ENCODE results near the gene CREB5. TPM values are rescaled to one million over a fixed set of nuclear protein-coding genes. Genes with fewer than 3 reads are reported as not detected.

The CREB5 gene
- polyA plus RNA-seq, 1 donor from 2014 or later, result 3.7 TPM

- Histone ChIP-seq H3K9me3 (ENCODE audit: low read length) (no peaks in the 10 kb centered on the region), H4K20me1 (ENCODE audit: insufficient read depth) (no peaks in the 10 kb centered on the region), H3K9ac (ENCODE audit: low read length) (no peak overlapping the region), H3K4me2 (ENCODE audit: low read length) (no peak overlapping the region), H3K27ac (ENCODE audit: low read length) (no peak overlapping the region), H3K27me3 (ENCODE audit: insufficient read depth, low read depth, low read length) (no peaks in the 10 kb centered on the region), H3F3A (ENCODE audit: insufficient read depth, low read length, poor library complexity, severe bottlenecking) (no peaks in the 10 kb centered on the region), H3K9me2 (ENCODE audit: insufficient read depth, low read length) (no peaks in the 10 kb centered on the region), H3K79me2 (replicated peaks; ENCODE audit: insufficient read depth, low read length) (no peaks in the 10 kb centered on the region), H3K36me3 (ENCODE audit: insufficient read depth, low read length) (no peaks in the 10 kb centered on the region), H2AFZ (ENCODE audit: low read depth, low read length) (no peak overlapping the region), H3K4me3 (ENCODE audit: low read length) (no peak overlapping the region)
- TF ChIP-seq EP300 (conservative IDR thresholded peaks at IDR 0.05; ENCODE audit: poor library complexity, severe bottlenecking), result no peak
- no peak for TF ChIP-seq REST (IDR thresholded peaks at IDR 0.05; ENCODE audit: borderline replicate concordance)
- no peak for TF ChIP-seq TAF1 (IDR thresholded peaks at IDR 0.05; ENCODE audit: low read depth)
- no peak for TF ChIP-seq MXI1 (conservative IDR thresholded peaks at IDR 0.05; ENCODE audit: poor library complexity, severe bottlenecking)
- TF ChIP-seq CTCF (IDR thresholded peaks at IDR 0.05; ENCODE audit: poor library complexity, severe bottlenecking), result no peak
- TF ChIP-seq RAD21 (conservative IDR thresholded peaks at IDR 0.05), result no peak
- TF ChIP-seq SMC3 (conservative IDR thresholded peaks at IDR 0.05; ENCODE audit: poor library complexity), result no peak
- no peak for TF ChIP-seq EZH2 (IDR thresholded peaks at IDR 0.05; ENCODE audit: borderline replicate concordance, insufficient read depth, low read length, poor library complexity, severe bottlenecking)
- TF ChIP-seq POLR2AphosphoS5 (IDR thresholded peaks at IDR 0.05), result no peak
Measured at GRCh38 chr7:28847681-28848080, 435.4 kb downstream of the CREB5 start.

GRCh38 chr7:28848906-28849305 lies 436.6 kb downstream of the CREB5 start:
- Histone ChIP-seq H3K4me2 (ENCODE audit: low read length) (no peak overlapping the region), H3K79me2 (replicated peaks; ENCODE audit: insufficient read depth, low read length) (no peaks in the 10 kb centered on the region), H3K27me3 (ENCODE audit: insufficient read depth, low read depth, low read length) (peaks cover 3% of the 10 kb centered on the region), H3F3A (ENCODE audit: insufficient read depth, low read length, poor library complexity, severe bottlenecking) (no peaks in the 10 kb centered on the region), H4K20me1 (ENCODE audit: insufficient read depth) (no peaks in the 10 kb centered on the region), H3K4me3 (ENCODE audit: low read length) (no peak overlapping the region), H3K9me3 (ENCODE audit: low read length) (no peaks in the 10 kb centered on the region), H2AFZ (ENCODE audit: low read depth, low read length) (no peak overlapping the region), H3K9ac (ENCODE audit: low read length) (no peak overlapping the region), H3K9me2 (ENCODE audit: insufficient read depth, low read length) (no peaks in the 10 kb centered on the region), H3K36me3 (ENCODE audit: insufficient read depth, low read length) (no peaks in the 10 kb centered on the region), H3K27ac (ENCODE audit: low read length) (no peak overlapping the region)
- TF ChIP-seq POLR2AphosphoS5 (IDR thresholded peaks at IDR 0.05), result no peak
- TF ChIP-seq EP300 (conservative IDR thresholded peaks at IDR 0.05; ENCODE audit: poor library complexity, severe bottlenecking), result no peak
- TF ChIP-seq CTCF (IDR thresholded peaks at IDR 0.05; ENCODE audit: poor library complexity, severe bottlenecking), result no peak
- TF ChIP-seq EZH2 (IDR thresholded peaks at IDR 0.05; ENCODE audit: borderline replicate concordance, insufficient read depth, low read length, poor library complexity, severe bottlenecking), result no peak
- no peak for TF ChIP-seq SMC3 (conservative IDR thresholded peaks at IDR 0.05; ENCODE audit: poor library complexity)
- no peak for TF ChIP-seq RAD21 (conservative IDR thresholded peaks at IDR 0.05)
- no peak for TF ChIP-seq MXI1 (conservative IDR thresholded peaks at IDR 0.05; ENCODE audit: poor library complexity, severe bottlenecking)
- TF ChIP-seq REST (IDR thresholded peaks at IDR 0.05; ENCODE audit: borderline replicate concordance), result no peak
- no peak for TF ChIP-seq TAF1 (IDR thresholded peaks at IDR 0.05; ENCODE audit: low read depth)
